D721Med (cell line): ENCODE measurements around the gene GLDC.

Source experiments
- DNase-seq: peaks from one replicate; pipeline ENCODE4 v3.0.0; 2011; ENCODE audit warnings: low spot score; ENCODE audit not compliant: insufficient read length
- FAIRE-seq: peaks from 2 replicates; lab custom pipeline; 2011; peaks lifted over from hg19 to GRCh38; lab: Jason Lieb, UNC
- TF ChIP-seq, protein P1 (sequence below): IDR thresholded peaks from 2 replicates; pipeline ENCODE4 v1.5.1; 2012; ENCODE audit warnings: mild to moderate bottlenecking, control low read depth; ENCODE audit not compliant: insufficient read depth; ENCODE audit errors: missing control alignments

Gene GLDC

DNA sequence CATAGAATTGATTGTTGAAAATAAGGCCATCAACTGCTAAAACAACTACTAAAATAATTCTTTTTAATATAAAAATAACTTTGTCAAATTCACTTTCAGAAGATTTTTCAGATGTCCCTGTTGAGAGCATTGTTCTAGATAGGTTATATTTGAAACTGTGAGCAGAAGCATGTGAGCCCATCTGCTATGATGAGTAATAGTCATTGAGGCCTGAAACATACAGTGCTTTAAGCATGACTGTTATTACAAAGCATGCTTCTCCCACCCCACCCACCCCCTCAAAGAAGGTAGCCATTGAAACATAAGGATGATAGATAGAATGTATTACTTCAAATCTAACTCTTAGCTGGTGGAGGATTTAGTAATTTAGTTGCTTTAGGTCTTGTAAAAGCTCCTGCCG is 146.5 kb downstream of the GLDC start:
- no peak for DNase-seq
- TF ChIP-seq, protein P1, sequence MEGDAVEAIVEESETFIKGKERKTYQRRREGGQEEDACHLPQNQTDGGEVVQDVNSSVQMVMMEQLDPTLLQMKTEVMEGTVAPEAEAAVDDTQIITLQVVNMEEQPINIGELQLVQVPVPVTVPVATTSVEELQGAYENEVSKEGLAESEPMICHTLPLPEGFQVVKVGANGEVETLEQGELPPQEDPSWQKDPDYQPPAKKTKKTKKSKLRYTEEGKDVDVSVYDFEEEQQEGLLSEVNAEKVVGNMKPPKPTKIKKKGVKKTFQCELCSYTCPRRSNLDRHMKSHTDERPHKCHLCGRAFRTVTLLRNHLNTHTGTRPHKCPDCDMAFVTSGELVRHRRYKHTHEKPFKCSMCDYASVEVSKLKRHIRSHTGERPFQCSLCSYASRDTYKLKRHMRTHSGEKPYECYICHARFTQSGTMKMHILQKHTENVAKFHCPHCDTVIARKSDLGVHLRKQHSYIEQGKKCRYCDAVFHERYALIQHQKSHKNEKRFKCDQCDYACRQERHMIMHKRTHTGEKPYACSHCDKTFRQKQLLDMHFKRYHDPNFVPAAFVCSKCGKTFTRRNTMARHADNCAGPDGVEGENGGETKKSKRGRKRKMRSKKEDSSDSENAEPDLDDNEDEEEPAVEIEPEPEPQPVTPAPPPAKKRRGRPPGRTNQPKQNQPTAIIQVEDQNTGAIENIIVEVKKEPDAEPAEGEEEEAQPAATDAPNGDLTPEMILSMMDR = no peak
- FAIRE-seq = no peak

DNA sequence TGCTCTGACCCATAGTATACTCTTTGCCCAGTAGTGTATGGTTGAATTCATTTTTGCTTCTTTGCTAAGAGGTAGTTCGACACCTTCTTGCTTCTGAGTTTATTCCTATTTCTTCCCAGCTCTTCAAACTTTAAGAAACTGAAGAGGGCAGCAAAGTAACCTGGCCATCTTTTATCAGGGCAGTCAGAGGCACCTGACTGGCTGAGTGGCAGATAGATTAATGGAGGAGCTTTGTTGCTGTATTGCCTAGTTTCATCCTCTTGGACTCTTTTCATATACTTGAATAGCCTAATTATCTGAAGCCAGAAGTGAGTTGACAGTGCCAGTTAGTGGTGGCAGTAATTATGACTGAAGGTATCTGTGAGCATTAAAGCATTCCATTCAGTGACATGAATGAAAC is 150.1 kb downstream of the GLDC start:
- TF ChIP-seq, protein P1 = peak; percentile 21
- DNase-seq (no peak), FAIRE-seq (no peak)

DNA sequence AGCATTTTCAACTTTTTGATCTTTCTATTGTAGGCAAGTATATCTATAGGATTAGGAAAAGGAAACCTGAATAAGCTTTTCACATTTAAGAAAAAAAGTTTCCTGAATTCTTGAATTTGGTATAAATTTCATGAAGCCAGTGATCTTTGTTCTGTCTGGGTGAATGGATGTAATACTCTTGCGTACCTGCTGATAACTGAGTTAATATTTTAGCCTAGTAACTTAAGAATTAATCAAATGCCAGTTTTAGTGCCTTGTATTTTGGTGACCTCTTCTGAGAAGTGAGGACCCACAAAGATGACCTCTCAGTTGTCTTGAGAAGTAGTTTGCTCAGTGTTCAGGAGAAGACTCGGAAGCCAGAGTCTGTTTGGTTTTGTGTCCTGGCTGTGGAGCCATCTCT is 154.7 kb downstream of the GLDC start:
- TF ChIP-seq, protein P1 = no peak
- no peak for FAIRE-seq

DNA sequence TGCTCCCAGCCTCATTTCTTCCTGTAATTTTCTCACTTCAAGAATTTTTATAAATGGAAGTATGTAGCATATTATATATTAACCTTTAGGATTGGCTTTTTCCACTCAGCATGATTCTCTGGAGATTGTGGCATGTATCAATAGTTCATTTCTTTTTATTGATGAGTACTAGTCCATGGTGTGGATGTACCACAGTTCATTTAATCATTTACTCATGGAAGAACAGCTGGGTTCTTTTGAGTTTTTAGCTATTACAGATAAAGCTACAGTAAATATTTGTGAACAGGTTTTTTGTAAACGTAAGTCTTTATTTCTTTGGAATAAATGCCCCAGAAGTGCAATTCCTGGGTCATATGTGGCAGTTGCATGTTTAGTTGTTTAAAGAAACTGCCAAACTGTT is 156.4 kb downstream of the GLDC start:
- no peak for DNase-seq
- TF ChIP-seq, protein P1 = no peak
- no peak for FAIRE-seq

More for the DNA sequence above, 154.7 kb downstream of the GLDC start:
- no peak for DNase-seq

DNA sequence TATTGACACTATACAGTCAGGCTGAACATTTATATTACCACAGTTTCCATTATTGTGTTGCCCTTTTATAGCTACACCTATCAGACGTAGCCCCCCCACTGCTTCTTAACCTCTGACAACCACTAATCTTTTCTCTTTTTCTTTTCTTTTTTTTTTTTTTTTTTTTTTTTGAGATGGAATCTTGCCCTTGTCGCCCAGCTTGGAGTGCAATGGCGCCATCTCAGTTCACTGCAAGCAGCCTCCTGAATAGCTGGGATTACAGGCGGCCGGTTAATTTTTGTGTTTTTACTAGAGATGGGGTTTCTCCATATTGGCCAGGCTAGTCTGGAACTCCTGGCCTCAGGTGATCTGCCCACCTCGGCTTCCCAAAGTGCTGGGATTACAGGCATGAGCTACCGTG is 157.1 kb downstream of the GLDC start:
- TF ChIP-seq, protein P1 = no peak
- DNase-seq (no peak), FAIRE-seq (no peak)

DNA sequence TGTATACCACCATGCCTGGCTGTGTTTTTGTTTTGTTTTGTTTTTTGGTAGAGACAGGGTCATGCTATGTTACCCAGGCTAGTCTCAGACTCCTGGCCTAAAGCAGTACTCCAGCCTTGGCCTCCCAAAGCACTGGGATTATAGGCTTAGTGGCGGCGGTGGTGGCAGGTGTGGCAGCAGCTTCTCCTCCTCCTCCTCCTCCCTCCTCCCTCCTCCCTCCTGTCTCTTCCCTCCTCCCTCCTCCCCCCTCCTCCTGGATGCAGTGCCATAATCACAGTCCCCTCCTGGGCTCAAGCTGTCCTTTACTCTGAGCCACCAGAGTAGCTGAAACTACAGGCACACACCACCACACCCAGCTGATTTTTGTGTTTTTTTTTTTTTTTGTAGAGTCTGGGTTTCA is 161.3 kb downstream of the GLDC start:
- FAIRE-seq (peak; percentile 46), DNase-seq (no peak)
- TF ChIP-seq, protein P1 = no peak
